Large intestine (tissue), 3 donors: Measurements from ENCODE around the gene TPRA1. TPM values are rescaled to one million over a fixed set of nuclear protein-coding genes. Genes with fewer than 3 reads are reported as not detected.

Source experiments
- DNase-seq, 2 donors: peaks; one replicate each; pipeline versions ENCODE4 v3.0.0 to v3.0.0-alpha.2; 2013
- H3K27ac ChIP-seq: one replicate; pipeline ENCODE4 v1.5.1; 2013; ENCODE audit warnings: low read length
- H3K27me3 ChIP-seq: 2 replicates; pipeline ENCODE4 v1.6.1; 2013; ENCODE audit warnings: low read length; ENCODE audit not compliant: control insufficient read depth, insufficient read depth
- H3K36me3 ChIP-seq: 2 replicates; pipeline ENCODE4 v1.6.1; 2013; ENCODE audit warnings: low read length; ENCODE audit not compliant: control insufficient read depth, insufficient read depth
- H3K4me1 ChIP-seq: one replicate; pipeline ENCODE4 v1.6.1; 2013; ENCODE audit warnings: low read length; ENCODE audit not compliant: control insufficient read depth, insufficient read depth
- H3K4me3 ChIP-seq: one replicate; pipeline ENCODE4 v1.5.1; 2013; ENCODE audit warnings: low read length
- H3K9me3 ChIP-seq: one replicate; pipeline ENCODE4 v1.6.1; 2013; ENCODE audit warnings: mild to moderate bottlenecking, low read depth, low read length, moderate library complexity; ENCODE audit not compliant: control insufficient read depth
- WGBS: methylation state at CpG from one replicate; pipeline ENCODE4 v1.1.5; 2013; ENCODE audit warnings: low lambda C conversion rate; ENCODE audit not compliant: insufficient coverage; 5-methylcytosine and 5-hydroxymethylcytosine counted together
- polyA plus RNA-seq: library from polyadenylated mRNA; unstranded; fragments of 120-200 nt; gene quantifications from one replicate; pipeline ENCODE4 v1.2.1, GENCODE V29; 2013

TPRA1 gene
- polyA plus RNA-seq, 1 donor = 23.8 TPM

DNA sequence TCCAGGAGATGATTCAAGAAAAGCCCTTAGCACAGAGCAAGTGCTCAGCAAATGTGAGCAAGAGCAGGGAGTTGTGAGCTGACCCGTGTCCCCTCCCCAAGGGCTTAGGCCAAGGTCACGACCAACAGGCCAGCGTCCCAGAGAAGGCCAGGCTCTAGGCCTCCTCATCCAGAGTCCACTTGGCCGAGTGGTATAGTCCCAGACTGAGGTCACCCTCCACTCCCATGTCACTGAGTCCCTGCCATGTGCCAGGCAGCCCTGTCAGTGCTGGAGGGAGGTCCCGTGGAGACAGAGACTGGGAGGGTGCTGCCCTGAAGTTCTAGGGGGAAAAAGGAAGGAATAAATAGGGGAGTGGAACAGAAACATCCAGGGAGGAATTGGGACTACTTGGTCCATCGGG lies 44.0 kb downstream of the TPRA1 start:
- H3K4me1 ChIP-seq = peaks cover 22% of the 10 kb centered on the region
- 60% methylated on average over 1 of the region's 6 CpGs for WGBS
- H3K27me3 ChIP-seq = no peaks in the 10 kb centered on the region
- DNase-seq = no peak
- no peak overlapping the region for H3K4me3 ChIP-seq
- H3K9me3 ChIP-seq = no peaks in the 10 kb centered on the region
- no peak overlapping the region for H3K27ac ChIP-seq
- H3K36me3 ChIP-seq = no peaks in the 10 kb centered on the region

- no peak for DNase-seq
- Histone ChIP-seq H3K9me3 (no peaks in the 10 kb centered on the region), H3K36me3 (no peaks in the 10 kb centered on the region), H3K27me3 (no peaks in the 10 kb centered on the region), H3K27ac (no peak overlapping the region), H3K4me3 (no peak overlapping the region), H3K4me1 (peaks cover 22% of the 10 kb centered on the region)
- 60% methylated on average over 2 of the region's 14 CpGs for WGBS
These were observed 44.6 kb downstream of the TPRA1 start for GRCh38 chr3:127545711-127546457.

DNA sequence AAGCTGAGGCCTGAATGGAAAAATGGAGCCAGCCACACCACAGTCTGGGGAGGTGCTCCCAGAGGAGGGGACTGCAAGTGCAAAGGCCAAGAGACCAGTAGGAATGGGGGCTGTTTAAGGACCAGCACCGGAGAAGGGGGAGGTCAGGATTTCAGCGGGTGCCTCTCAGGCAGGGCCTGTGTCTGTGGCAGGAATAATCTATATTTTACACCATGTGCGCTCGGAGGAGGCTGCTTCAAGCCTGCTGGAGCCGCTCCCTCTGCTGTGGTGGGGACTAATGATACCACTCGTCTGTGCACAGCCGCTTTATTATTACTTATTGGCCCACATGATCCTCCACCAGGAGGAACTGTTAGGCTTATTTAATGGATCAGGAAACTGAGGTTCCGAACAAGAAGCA lies 45.3 kb downstream of the TPRA1 start:
- no peaks in the 10 kb centered on the region for H3K9me3 ChIP-seq
- WGBS = 83% methylated on average over 1 of the region's 8 CpGs
- H3K27ac ChIP-seq = no peak overlapping the region
- H3K4me3 ChIP-seq = no peak overlapping the region
- H3K27me3 ChIP-seq = no peaks in the 10 kb centered on the region
- H3K36me3 ChIP-seq = no peaks in the 10 kb centered on the region
- H3K4me1 ChIP-seq = peaks cover 22% of the 10 kb centered on the region
- DNase-seq = no peak

DNA sequence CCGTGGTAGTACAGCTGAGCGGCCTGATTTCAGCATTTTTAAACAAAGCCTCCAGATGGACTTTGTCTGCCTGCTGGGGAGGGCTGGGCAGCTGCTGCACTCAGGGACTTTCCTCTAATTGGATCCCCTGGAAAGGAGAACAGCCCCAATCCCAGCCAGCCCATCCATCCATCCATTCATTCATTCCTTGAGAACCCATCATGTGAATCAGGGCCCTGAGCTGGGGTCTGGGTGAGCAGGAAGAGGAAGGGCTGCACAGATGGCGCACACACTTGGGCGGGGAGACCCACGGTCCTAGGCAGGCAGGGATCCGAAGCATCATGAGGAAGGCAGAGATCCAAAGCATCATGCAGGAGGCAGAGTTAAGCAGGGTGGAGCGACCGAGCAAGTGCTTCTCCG lies 45.7 kb downstream of the TPRA1 start:
- Histone ChIP-seq H3K27ac (no peak overlapping the region), H3K9me3 (no peaks in the 10 kb centered on the region), H3K27me3 (no peaks in the 10 kb centered on the region), H3K4me3 (no peak overlapping the region), H3K4me1 (peaks cover 22% of the 10 kb centered on the region), H3K36me3 (no peaks in the 10 kb centered on the region)
- no CpG with 5 or more reads among the region's 9 CpGs for WGBS
- peak in 1 of 2 donors; percentile 32 for DNase-seq

DNA sequence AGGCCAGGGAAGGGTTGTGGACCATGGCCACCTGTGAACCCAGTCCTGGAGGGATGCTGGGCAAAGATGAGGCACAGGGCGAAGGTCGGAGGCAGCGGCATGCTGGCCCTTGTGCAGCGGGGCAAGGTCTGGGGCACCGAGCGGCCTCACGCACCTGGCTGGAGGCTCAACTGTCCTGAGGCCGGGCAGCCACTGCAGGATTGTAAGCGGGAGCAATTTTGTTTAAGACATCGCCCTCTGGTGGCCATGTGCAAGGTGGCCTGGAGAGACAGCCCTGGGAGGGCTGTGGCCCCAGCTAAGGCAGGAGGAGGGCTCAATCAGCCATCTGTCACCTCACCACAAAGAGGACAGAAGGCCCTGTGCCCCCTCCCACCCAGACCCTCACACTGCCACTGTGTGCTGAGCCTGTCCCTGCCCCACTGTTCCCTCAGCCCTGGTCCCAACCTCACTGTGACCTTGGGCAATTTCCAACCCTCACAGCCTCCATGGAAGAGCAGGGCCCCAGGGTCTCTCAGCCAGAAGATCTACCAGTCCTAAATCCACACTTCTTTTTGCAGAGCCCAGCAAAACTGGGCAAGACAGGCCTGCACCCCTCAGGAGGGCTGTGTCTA lies 46.2 kb downstream of the TPRA1 start:
- H3K4me3 ChIP-seq = no peak overlapping the region
- H3K27me3 ChIP-seq = no peaks in the 10 kb centered on the region
- WGBS = no CpG with 5 or more reads among the region's 10 CpGs
- no peak overlapping the region for H3K27ac ChIP-seq
- no peaks in the 10 kb centered on the region for H3K36me3 ChIP-seq
- peaks cover 22% of the 10 kb centered on the region for H3K4me1 ChIP-seq
- H3K9me3 ChIP-seq = no peaks in the 10 kb centered on the region
- peak; percentile 58 for DNase-seq

DNA sequence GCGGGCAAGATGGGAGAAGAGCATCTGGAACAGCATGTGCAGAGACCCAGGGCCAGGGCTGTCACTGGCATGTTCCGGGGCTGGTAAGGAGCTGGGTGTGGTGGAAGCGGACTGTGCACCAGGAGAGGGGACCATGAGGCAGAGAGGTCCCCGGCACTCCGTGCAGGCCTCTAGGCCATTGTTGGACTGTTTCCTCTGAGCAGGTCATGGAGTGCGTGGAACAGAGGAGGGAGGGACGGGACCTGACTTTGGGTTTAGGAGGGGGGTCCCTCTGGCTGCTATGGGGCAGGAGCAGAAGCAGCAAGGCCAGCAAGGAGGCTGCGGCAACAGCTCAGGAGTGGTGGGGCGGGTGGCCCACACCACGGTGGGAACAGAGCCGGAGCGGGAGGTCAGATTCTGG lies 47.1 kb downstream of the TPRA1 start:
- no peaks in the 10 kb centered on the region for H3K27me3 ChIP-seq
- H3K9me3 ChIP-seq = no peaks in the 10 kb centered on the region
- 100% methylated on average over 1 of the region's 12 CpGs for WGBS
- H3K36me3 ChIP-seq = no peaks in the 10 kb centered on the region
- H3K4me3 ChIP-seq = no peak overlapping the region
- peaks cover 22% of the 10 kb centered on the region for H3K4me1 ChIP-seq
- no peak for DNase-seq
- H3K27ac ChIP-seq = no peak overlapping the region

DNA sequence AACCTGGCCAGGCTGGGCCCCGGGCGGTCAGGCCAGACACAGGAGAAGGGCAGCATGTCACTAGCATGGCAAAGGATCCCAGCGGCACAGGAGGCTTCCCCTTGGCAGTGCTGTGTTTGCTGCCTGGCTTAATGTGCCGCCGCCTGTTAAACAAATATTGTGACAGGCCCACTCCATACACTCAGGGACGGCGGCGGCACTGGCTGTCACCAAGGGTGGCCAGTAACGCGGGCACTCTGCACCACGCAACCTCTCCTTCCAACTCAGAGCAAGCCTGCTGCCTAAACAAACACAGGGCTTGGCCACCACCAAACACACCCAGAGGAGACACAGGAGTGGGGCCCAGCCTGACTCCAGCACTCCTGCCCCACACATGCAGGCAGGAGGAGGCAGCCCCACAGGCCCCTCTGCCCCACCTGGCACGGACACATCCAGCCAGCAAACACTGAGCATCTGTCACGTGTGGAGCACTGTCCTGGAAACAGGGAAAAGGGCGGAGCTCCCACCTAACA lies 48.0 kb downstream of the TPRA1 start:
- Histone ChIP-seq H3K36me3 (no peaks in the 10 kb centered on the region), H3K4me1 (peaks cover 18% of the 10 kb centered on the region), H3K4me3 (no peak overlapping the region), H3K27me3 (no peaks in the 10 kb centered on the region), H3K9me3 (no peaks in the 10 kb centered on the region), H3K27ac (no peak overlapping the region)
- DNase-seq = peak in 1 of 2 donors; percentile 39
- WGBS = no CpG with 5 or more reads among the region's 14 CpGs

GRCh38 chr3:127541320-127541719 lies 49.2 kb downstream of the TPRA1 start:
- H3K4me1 ChIP-seq = peaks cover 12% of the 10 kb centered on the region
- H3K36me3 ChIP-seq = no peaks in the 10 kb centered on the region
- H3K9me3 ChIP-seq = no peaks in the 10 kb centered on the region
- 100% methylated on average over 1 of the region's 5 CpGs for WGBS
- H3K27me3 ChIP-seq = no peaks in the 10 kb centered on the region
- no peak overlapping the region for H3K27ac ChIP-seq
- H3K4me3 ChIP-seq = no peak overlapping the region
- no peak for DNase-seq

- no peak overlapping the region for H3K27ac ChIP-seq
- no peaks in the 10 kb centered on the region for H3K9me3 ChIP-seq
- H3K36me3 ChIP-seq = no peaks in the 10 kb centered on the region
- peaks cover 8% of the 10 kb centered on the region for H3K4me1 ChIP-seq
- H3K27me3 ChIP-seq = no peaks in the 10 kb centered on the region
- WGBS = no CpG with 5 or more reads among the region's 17 CpGs
- DNase-seq = no peak
- no peak overlapping the region for H3K4me3 ChIP-seq
These were observed 51.0 kb downstream of the TPRA1 start for GRCh38 chr3:127539366-127540060.

GRCh38 chr3:127538569-127538968 lies 52.0 kb downstream of the TPRA1 start:
- Histone ChIP-seq H3K27ac (no peak overlapping the region), H3K4me1 (no peaks in the 10 kb centered on the region), H3K9me3 (no peaks in the 10 kb centered on the region), H3K4me3 (no peak overlapping the region), H3K36me3 (no peaks in the 10 kb centered on the region), H3K27me3 (no peaks in the 10 kb centered on the region)
- no CpG with 5 or more reads among the region's 5 CpGs for WGBS
- DNase-seq = no peak
